Islet precursor cell (in vitro differentiated cells): ENCODE results near the gene ARHGAP32.
A peak's percentile ranks its signal among the peaks of the same experiment; 100 is the strongest.
"Not testable (repeated sequence)": the region's sequence is repeated elsewhere in the genome, so short reads cannot be mapped to it uniquely, and the experiment has no call there.

ENCODE experiments used
- DNase-seq: peaks from one replicate; pipeline ENCODE4 v3.0.0-alpha.2; 2018

Gene ARHGAP32

GRCh38 chr11:129195682-129196081 is 3.6 kb upstream of the ARHGAP32 start:
- DNase-seq = no peak

- no peak for DNase-seq
These were observed 476 bp downstream of the ARHGAP32 start for GRCh38 chr11:129191649-129192048.

GRCh38 chr11:129190087-129190486 is 2.0 kb downstream of the ARHGAP32 start:
- no peak for DNase-seq

GRCh38 chr11:129189646-129190045 is 2.5 kb downstream of the ARHGAP32 start:
- DNase-seq = no peak

DNA sequence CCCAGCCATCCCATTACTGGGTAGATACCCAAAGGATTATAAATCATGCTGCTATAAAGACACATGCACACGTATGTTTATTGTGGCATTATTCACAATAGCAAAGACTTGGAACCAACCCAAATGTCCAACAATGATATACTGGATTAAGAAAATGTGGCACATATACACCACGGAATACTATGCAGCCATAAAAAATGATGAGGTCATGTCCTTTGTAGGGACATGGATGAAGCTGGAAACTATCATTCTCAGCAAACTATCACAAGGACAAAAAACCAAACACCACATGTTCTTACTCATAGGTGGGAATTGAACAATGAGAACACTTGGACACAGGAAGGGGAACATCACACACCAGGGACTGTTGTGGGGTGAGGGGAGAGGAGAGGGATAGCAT is 7.0 kb downstream of the ARHGAP32 start:
- not testable (repeated sequence) for DNase-seq

DNA sequence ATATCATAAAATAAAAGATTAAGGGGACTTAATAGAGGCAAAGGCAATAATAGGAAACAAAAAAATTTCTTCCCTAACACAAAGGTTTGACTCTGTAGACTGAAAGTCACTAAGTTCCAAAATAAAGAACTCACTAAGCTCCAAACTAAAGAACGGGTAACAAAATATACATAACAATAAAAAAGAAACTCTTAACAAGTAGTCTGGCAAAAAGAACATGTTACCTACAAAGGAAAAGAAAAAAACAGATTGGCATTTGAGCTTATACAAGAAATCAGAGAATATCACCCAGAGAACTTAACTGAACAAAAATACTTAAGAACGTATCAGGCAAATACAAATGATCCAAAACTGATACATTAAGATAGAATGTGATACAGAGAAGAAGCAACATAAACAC is 7.5 kb downstream of the ARHGAP32 start:
- no peak for DNase-seq

DNA sequence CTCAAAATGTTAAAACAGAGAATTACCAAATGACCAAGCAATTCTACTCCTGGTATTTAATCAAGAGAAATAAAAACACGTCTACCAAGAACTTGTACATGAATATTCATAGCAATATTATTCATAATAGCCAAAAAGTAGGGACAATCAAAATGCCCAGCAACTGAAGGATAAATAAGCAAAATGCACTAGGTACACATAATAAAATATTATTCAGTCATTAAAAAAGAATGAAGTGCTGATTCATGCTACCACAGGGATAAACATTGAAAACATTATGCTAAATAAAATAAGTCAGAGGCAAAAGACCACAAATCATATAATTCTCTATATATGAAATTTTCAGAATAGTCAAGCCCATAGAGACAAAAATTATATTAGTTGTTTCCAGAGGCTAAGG is 24.8 kb downstream of the ARHGAP32 start:
- DNase-seq = no peak

DNA sequence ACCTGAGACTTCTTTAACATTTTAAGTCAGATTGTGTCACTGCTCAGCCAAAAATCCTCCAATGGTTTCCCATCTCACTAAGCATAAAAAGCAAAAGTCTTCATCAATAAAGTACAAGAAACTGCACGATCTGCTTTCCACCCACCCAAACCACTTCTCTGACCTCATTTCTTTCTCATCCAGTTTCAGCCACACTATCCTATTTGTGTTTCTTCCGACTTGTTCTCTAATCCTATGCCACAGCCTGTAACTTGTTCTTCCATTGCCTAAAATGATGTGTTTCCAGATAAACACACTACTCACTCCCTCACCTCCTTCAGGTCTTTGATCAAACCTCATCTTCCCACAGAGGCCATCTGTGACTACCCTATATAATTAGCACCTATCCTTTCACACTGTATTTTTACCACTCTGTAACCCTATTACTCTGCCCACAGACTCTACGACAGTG is 28.4 kb downstream of the ARHGAP32 start:
- DNase-seq = no peak

DNA sequence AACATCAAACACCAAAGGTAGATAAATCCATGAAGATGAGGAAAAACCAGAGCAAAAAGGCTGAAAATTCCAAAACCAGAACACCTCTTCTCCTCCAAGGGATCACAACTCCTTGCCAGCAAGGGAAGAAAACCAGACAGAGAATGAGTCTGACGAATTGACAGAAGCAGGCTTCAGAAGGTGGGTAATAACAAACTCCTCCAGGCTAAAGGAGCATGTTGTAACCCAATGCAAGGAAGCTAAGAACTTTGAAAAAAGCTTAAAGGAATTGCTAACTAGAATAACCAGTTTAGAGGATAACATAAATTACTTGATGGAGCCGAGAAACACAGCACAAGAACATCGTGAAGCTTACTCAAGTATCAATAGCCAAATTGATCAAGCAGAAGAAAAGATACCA is 35.0 kb downstream of the ARHGAP32 start:
- peak; percentile 66 for DNase-seq

GRCh38 chr11:129155745-129156144 is 36.4 kb downstream of the ARHGAP32 start:
- DNase-seq = no peak

GRCh38 chr11:129148487-129148886 is 43.6 kb downstream of the ARHGAP32 start:
- DNase-seq = no peak

- DNase-seq = no peak
These were observed 45.9 kb downstream of the ARHGAP32 start for GRCh38 chr11:129146191-129146590.

DNA sequence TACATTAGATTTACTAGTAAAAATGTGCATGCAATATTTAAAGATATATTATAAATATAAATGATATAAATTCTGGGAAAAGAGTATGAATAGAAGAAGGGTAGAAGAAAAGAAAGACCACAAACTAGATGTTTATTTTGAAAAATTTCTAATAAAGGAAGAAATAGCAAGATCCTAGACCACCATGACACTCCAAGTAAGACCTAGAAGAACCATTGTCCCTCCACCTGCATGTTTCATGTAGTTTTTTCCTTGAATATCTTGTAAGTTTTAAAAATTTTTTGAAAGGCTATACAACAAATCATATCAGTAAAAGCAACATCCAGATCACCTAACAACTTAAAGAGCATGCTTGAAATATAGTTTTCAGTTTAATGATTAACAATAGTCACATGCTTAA is 46.8 kb downstream of the ARHGAP32 start:
- no peak for DNase-seq

DNA sequence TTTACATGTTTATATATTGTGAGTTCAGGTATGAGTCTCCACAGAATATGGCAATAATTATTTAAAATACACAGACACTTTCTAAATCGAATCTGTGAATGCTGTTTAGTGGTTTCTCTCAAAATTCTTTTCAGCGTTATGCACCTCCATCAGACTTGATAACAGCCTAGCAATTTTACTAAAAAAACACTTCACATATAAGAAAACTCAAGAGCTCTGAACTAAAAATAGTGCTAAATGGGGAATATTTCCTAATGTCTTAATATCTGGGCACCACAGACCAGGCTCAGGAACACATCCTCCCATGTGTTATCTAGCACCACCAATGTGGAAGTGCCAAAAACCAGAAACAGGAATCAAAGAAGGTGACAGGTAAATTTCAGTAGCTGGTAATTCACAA is 47.9 kb downstream of the ARHGAP32 start:
- no peak for DNase-seq

- DNase-seq = peak; percentile 98
These were observed 48.8 kb downstream of the ARHGAP32 start for GRCh38 chr11:129143335-129143734.

GRCh38 chr11:129141748-129142523 is 50.2 kb downstream of the ARHGAP32 start:
- DNase-seq = no peak

- no peak for DNase-seq
These were observed 60.8 kb downstream of the ARHGAP32 start for GRCh38 chr11:129131316-129131715.

DNA sequence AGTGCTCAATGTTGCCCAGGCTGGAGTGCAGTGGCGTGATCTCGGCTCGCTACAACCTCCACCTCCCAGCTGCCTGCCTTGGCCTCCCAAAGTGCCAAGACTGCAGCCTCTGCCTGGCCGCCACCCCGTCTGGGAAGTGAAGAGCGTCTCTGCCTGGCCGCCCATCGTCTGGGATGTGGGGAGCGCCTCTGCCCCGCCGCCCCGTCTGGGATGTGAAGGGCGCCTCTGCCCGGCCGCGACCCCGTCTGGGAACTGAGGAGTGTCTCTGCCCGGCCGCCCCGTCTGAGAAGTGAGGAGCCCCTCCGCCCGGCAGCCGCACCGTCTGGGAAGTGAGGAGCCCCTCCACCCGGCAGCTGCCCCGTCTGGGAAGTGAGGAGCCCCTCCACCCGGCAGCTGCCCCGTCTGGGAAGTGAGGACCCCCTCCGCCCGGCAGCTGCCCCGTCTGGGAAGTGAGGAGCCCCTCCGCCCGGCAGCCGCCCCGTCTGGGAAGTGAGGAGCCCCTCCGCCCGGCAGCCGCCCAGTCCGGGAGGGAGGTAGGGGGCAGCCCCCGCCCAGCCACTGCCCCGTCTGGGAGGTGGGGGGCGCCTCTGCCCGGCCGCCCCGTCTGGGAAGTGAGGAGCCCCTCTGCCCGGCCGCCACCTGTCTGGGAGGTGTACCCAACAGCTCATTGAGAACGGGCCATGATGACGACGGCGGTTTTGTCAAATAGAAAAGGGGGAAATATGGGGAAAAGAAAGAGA is 63.1 kb downstream of the ARHGAP32 start:
- DNase-seq = not testable (repeated sequence)

DNA sequence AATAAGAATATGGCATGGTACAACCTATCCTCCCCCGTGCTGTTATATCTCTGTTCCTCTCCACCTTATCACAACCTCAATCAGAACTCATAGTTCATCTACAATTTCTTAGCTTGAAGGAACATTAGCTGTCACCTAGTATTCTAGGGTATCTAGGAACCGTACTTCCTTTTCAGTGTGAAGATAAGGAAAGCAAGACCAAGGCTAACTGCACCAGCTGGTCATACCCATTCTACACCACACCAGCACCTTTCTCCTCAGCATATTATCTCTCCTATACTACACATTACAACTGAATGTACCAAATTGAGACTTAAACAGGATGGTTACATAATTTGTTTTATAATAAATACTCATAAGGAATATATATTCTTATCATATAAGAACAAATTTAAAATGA is 73.1 kb downstream of the ARHGAP32 start:
- DNase-seq = no peak

DNA sequence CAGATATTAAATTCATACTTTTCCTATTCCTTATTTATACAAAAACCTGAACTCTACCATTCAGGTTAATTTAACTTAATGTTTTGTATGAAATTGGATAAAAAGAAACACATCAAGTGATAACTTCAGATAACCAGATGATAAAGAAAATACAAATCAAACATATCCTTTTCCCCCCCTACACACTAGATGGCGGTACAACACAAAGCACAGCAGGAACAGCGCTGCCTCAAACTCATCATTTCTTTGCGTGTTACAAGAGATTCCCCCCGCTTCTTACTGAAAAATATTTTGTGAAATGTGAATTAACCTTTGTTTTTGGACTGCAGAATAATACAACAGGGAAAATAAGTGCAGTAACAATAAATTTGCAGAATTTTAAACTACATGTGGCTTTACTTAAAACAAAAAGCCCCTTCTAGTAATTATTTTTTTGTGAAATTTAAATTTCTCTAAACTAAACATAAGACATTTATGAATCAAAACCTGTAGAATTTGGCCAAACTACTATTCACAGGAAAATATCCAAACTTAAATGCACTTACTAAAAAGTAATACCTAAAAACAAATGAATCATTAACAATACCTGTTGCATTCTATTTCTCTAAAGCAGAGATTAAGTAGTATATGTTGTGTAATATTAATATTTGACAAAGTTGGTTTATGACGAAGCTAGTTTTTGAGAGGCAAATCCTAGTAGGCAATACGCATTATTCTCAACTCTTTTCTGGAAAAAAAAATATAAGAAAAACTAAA is 74.4 kb downstream of the ARHGAP32 start:
- no peak for DNase-seq

- DNase-seq = no peak
These were observed 76.2 kb downstream of the ARHGAP32 start for GRCh38 chr11:129115652-129116586.

- no peak for DNase-seq
These were observed 82.4 kb downstream of the ARHGAP32 start for GRCh38 chr11:129109701-129110100.
